ENCODE results near the gene EMP2. TPM values are rescaled to one million over a fixed set of nuclear protein-coding genes. Genes with fewer than 3 reads are reported as not detected.

The EMP2 gene, protein sequence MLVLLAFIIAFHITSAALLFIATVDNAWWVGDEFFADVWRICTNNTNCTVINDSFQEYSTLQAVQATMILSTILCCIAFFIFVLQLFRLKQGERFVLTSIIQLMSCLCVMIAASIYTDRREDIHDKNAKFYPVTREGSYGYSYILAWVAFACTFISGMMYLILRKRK
- 22.3 and 37.7 TPM in 2 replicates for total RNA-seq

GRCh38 chr16:10579965-10580882, at the start of gene EMP2:
Gene EMP2, minus strand, starts transcription at chr16:10580598. Its CDS starts 32,981 bp downstream, at chr16:10547617.

Other genes with a start within 250 kb of the EMP2 start
- gene ATF7IP2, start 194.5 kb downstream of the EMP2 start, total RNA-seq: 0.58 and 1.2 TPM in 2 replicates
- 0.15 TPM in 1 of 2 replicates, not detected in the other for gene TEKT5, start 114.3 kb upstream of the EMP2 start, total RNA-seq
- gene NUBP1, start 163.2 kb upstream of the EMP2 start, total RNA-seq: 18.2 and 23.6 TPM in 2 replicates
- not detected in 2 replicates for gene TVP23A, start 238.2 kb upstream of the EMP2 start, total RNA-seq

All from smooth muscle cell of trachea (primary cell).